Duodenal mucosa (tissue), 2 donors: ENCODE measurements around the gene NEGR1.

Source experiments
- H3K27ac ChIP-seq: one replicate; pipeline ENCODE4 v1.7.0; 2013; ENCODE audit warnings: low read depth, low read length
- H3K27me3 ChIP-seq, 2 donors: one replicate each; pipeline ENCODE4 v1.7.0; 2013; ENCODE audit warnings: low read length in 2 of 2, control low read depth in 1 of 2; ENCODE audit not compliant: insufficient read depth in 2 of 2, control insufficient read depth in 1 of 2
- H3K36me3 ChIP-seq, 2 donors: one replicate each; pipeline ENCODE4 v1.7.0; 2013; ENCODE audit warnings: low read length in 2 of 2, control low read depth in 1 of 2; ENCODE audit not compliant: insufficient read depth in 2 of 2, control insufficient read depth in 1 of 2
- H3K4me1 ChIP-seq, 2 donors: one replicate each; pipeline ENCODE4 v1.7.0; 2013; ENCODE audit warnings: low read length in 2 of 2, control low read depth in 1 of 2; ENCODE audit not compliant: insufficient read depth in 2 of 2, control insufficient read depth in 1 of 2
- H3K4me3 ChIP-seq, 2 donors: one replicate each; pipeline ENCODE4 v1.7.0; 2013; ENCODE audit warnings: low read length in 2 of 2, low read depth in 1 of 2
- H3K9ac ChIP-seq, 2 donors: one replicate each; pipeline ENCODE4 v1.7.0; 2013; ENCODE audit warnings: low read length in 2 of 2, low read depth in 1 of 2
- H3K9me3 ChIP-seq, 2 donors: one replicate each; pipeline ENCODE4 v1.7.0; 2013; ENCODE audit warnings: low read length in 2 of 2, control low read depth in 1 of 2; ENCODE audit not compliant: control insufficient read depth in 1 of 2

Gene NEGR1

DNA sequence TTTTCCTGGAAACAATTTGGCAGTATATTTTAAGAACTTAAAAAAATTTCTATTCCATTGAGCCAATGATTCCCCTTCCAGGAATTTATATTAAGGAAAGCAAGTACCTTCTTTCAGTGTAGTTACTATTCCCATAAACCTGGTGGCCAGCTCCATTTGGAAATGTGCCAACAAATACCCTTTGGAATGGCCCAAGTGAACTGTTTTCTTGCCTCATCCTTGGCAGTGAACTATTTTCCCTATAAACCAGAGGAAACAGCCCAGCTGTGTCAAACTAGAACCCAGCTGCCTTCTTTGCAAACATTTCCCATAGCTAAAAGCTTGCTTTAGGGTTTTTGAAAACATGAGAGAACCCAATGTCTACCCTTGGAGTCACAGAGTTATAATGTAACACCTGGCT lies 496.9 kb downstream of the NEGR1 start:
- Histone ChIP-seq H3K36me3 (no peaks in the 10 kb centered on the region), H3K4me1 (no peaks in the 10 kb centered on the region), H3K4me3 (no peak overlapping the region), H3K9ac (no peak overlapping the region), H3K27ac (no peak overlapping the region), H3K27me3 (no peaks in the 10 kb centered on the region), H3K9me3 (no peaks in the 10 kb centered on the region)

DNA sequence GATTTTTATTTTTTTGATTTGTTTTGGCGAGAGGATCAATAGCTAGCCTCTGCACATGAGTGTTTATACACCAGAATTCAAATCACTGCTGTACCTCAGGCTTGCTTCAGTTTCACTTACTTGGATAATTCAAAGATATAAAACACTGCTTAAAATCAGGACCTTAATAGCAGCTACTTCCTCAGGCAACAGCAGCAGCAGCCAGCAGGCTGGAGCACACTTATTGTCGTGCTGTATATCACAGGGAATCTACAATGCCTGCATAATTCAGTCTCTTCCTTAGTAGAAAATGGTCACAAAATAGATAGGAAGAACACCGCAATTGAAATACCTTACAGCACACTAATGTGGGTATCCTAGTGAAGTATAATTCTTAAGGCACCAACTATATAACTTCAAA lies 497.3 kb downstream of the NEGR1 start:
- Histone ChIP-seq H3K4me3 (no peak overlapping the region), H3K4me1 (no peaks in the 10 kb centered on the region), H3K27me3 (no peaks in the 10 kb centered on the region), H3K9ac (no peak overlapping the region), H3K27ac (no peak overlapping the region), H3K9me3 (no peaks in the 10 kb centered on the region), H3K36me3 (no peaks in the 10 kb centered on the region)

DNA sequence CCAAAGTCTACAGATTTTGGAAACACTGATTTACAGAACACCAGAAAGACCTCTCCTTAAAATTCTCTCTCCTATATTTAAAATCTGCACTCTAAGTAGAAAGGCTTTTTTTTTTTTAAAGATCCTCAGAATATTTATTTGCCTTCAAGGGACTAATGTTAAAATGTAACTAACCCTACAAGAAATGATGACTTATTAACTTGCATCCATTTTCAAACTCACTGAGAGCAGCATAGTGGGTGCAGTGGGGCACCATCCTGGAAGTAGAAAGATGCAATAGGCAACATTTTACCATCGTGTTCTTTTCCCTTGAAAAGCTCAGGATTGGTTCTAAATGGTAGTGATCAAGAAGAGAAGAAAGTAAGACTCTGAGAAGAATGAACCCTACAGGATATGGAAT lies 498.1 kb downstream of the NEGR1 start:
- Histone ChIP-seq H3K4me3 (no peak overlapping the region), H3K9ac (no peak overlapping the region), H3K36me3 (no peaks in the 10 kb centered on the region), H3K27me3 (no peaks in the 10 kb centered on the region), H3K4me1 (no peaks in the 10 kb centered on the region), H3K27ac (no peak overlapping the region), H3K9me3 (no peaks in the 10 kb centered on the region)

- Histone ChIP-seq H3K4me1 (no peaks in the 10 kb centered on the region), H3K9ac (no peak overlapping the region), H3K9me3 (no peaks in the 10 kb centered on the region), H3K4me3 (no peak overlapping the region), H3K27me3 (no peaks in the 10 kb centered on the region), H3K27ac (no peak overlapping the region), H3K36me3 (no peaks in the 10 kb centered on the region)
These were observed 499.3 kb downstream of the NEGR1 start for GRCh38 chr1:71783071-71783470.

GRCh38 chr1:71781450-71781849 lies 500.9 kb downstream of the NEGR1 start:
- no peaks in the 10 kb centered on the region for H3K36me3 ChIP-seq
- no peak overlapping the region for H3K4me3 ChIP-seq
- no peak overlapping the region for H3K9ac ChIP-seq
- no peaks in the 10 kb centered on the region for H3K4me1 ChIP-seq
- no peaks in the 10 kb centered on the region for H3K9me3 ChIP-seq
- H3K27ac ChIP-seq, result no peak overlapping the region
- H3K27me3 ChIP-seq, result no peaks in the 10 kb centered on the region

DNA sequence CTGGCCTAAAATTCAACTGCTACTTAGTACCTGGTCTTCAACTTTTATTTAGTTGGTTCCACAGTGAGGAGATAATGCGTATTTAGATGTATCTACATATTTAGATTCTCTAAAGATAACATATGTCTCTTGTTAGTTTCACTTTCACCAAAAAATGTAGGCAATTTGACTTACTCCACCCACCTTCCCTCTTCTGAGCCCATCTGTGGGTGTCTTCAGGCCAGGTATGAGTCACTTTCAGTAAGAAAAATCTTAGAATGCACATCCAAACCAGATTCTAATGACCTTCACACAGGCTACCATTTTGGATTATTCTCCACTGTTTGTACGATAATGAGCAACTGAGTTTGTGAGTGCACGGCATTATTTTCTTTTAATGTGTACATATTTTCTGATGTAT lies 501.7 kb downstream of the NEGR1 start:
- H3K36me3 ChIP-seq, result no peaks in the 10 kb centered on the region
- H3K9me3 ChIP-seq, result no peaks in the 10 kb centered on the region
- H3K27me3 ChIP-seq, result no peaks in the 10 kb centered on the region
- H3K4me3 ChIP-seq, result no peak overlapping the region
- no peak overlapping the region for H3K9ac ChIP-seq
- H3K4me1 ChIP-seq, result no peaks in the 10 kb centered on the region
- no peak overlapping the region for H3K27ac ChIP-seq

- Histone ChIP-seq H3K9ac (no peak overlapping the region), H3K27ac (no peak overlapping the region), H3K36me3 (no peaks in the 10 kb centered on the region), H3K4me3 (no peak overlapping the region), H3K27me3 (no peaks in the 10 kb centered on the region), H3K4me1 (no peaks in the 10 kb centered on the region), H3K9me3 (no peaks in the 10 kb centered on the region)
These were observed 503.4 kb downstream of the NEGR1 start for GRCh38 chr1:71778940-71779339.

GRCh38 chr1:71777094-71777493 lies 505.2 kb downstream of the NEGR1 start:
- no peaks in the 10 kb centered on the region for H3K36me3 ChIP-seq
- H3K4me1 ChIP-seq, result no peaks in the 10 kb centered on the region
- no peak overlapping the region for H3K9ac ChIP-seq
- H3K27me3 ChIP-seq, result no peaks in the 10 kb centered on the region
- no peak overlapping the region for H3K4me3 ChIP-seq
- H3K9me3 ChIP-seq, result no peaks in the 10 kb centered on the region
- H3K27ac ChIP-seq, result no peak overlapping the region

DNA sequence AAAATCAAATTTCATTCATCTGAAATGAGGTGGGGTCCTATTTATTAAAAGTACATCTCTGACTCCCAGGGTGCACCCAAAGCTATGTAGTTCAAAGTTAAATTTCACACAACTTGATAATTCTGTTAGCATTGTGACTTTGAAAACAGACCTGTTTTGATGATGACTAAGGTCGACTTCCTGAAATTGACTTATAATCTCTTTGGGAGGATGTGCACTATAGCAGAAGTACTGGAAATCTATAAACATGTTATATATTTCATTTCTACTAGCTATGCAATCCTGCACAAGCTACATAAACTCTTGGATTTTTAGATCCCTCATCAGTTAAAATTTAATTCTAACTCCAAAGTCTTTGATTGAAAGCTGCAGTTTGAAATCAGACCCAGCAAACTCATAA lies 507.6 kb downstream of the NEGR1 start:
- Histone ChIP-seq H3K27ac (no peak overlapping the region), H3K4me1 (no peaks in the 10 kb centered on the region), H3K36me3 (no peaks in the 10 kb centered on the region), H3K4me3 (no peak overlapping the region), H3K27me3 (no peaks in the 10 kb centered on the region), H3K9ac (no peak overlapping the region), H3K9me3 (no peaks in the 10 kb centered on the region)

DNA sequence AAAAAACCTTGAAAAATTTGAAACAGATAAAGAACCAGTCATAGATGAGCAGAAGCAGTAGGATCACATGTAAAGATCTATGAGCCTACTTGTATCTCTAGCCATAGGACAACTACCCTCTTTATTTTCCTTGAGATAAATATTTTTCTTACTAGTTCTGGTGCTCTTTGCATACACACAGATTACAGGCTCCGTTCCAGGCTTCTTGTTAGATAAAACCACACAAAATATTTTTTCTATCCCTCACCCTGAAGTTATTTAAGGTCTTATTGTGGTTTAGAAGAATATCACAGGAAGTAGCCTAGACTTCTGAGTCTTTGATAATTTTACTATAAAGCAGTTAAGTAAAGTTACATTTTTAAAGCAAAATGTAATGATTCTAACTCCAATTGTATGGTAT lies 512.2 kb downstream of the NEGR1 start:
- Histone ChIP-seq H3K36me3 (no peaks in the 10 kb centered on the region), H3K4me1 (no peaks in the 10 kb centered on the region), H3K27me3 (no peaks in the 10 kb centered on the region), H3K9me3 (no peaks in the 10 kb centered on the region), H3K9ac (no peak overlapping the region), H3K27ac (no peak overlapping the region), H3K4me3 (no peak overlapping the region)

DNA sequence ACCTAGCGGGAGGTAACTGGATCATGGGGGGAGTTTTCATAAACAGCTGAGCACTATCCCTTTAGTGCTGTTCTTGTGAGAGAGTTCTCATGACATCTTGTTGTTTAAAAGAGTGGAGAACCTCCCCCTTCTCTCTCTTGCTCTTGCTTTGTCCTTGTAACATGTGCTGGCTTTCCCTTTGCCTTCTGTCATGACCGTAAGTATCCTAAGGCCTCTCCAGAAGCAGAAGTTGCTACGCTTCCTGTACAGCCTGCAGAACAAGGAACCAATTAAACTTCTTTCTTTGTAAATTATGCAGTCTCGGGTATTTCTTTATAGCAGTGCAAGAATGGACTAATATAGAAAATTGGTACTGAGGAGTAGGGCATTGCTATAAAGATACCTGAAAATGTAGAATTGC lies 515.6 kb downstream of the NEGR1 start:
- no peak overlapping the region for H3K9ac ChIP-seq
- no peaks in the 10 kb centered on the region for H3K27me3 ChIP-seq
- no peaks in the 10 kb centered on the region for H3K9me3 ChIP-seq
- H3K27ac ChIP-seq, result no peak overlapping the region
- H3K4me1 ChIP-seq, result no peaks in the 10 kb centered on the region
- no peak overlapping the region for H3K4me3 ChIP-seq
- no peaks in the 10 kb centered on the region for H3K36me3 ChIP-seq
